Measurements from ENCODE around the gene MLC1.
A peak's percentile ranks its signal among the peaks of the same experiment; 100 is the strongest.

Gene MLC1

DNA sequence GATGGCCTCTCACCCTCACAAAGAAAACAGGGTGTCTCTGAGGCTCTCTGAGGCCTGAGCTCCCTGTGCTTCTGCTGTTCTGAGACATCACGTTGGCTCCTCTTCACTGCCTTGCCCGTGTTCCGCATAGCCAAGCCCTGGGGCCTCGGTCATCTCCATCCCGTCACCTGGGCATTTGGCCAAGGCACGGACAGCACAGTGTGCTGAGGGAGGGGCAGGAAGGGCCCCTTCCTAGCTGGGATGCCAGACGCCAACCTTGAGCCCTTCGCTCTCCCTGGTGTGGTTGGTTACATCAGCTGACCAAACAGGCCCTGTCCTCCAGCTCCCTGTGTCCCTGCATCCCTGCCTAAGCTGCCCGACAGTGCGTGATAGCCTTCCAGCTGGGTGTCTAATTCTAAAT, 30.5 kb upstream of the MLC1 start:
- no peak for TF ChIP-seq JUND (IDR thresholded peaks at IDR 0.05; ENCODE audit: low read depth)
- DNase-seq (ENCODE audit: low read depth in 1 of 2, low spot score in 1 of 2) = no peak
- in situ Hi-C loops (cut with HindIII; ENCODE audit: low pct_unique_long_range_greater_than_20kb, low sequenced_read_pairs) = no loop called here

DNA sequence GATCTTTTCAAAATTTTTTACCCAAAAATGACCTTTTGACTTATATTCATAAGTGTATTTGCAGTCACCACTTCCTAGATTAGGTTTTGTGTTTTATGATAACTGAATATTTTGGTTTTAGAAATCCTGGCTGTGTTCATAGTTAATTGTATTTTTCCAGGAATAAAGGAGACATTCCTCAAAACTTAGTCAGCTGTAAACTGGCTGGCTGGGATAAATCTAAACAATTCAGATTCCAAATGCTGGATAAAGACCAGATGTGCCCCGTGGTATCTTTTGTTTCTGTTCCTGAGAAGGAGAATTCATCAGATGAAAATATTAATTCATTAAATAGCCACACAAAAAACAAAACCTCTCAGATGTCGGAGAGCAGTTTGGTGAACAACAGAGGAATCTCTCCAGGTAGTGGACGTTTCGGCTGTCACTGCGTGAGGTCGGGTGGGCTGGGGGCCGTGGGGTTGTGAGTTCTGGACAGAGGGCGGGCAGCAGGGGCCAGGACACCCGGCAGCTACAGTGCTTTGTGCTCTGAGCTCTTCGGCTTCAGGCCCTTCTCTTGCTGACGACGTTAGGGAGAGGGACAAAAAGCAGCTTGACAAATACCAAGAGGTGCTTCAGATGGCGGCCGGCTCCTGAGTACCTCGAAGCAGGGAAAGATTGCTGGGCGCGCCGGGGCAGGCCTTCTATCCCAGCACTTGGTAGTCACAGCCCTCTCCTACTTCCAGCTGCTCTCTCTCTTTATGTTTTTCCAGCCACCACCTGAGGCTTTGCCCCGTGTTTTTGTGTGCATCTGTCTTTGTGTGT, 29.2 kb upstream of the MLC1 start:
- in situ Hi-C loops (cut with HindIII; ENCODE audit: low pct_unique_long_range_greater_than_20kb, low sequenced_read_pairs) = no loop called here
- TF ChIP-seq JUND (IDR thresholded peaks at IDR 0.05; ENCODE audit: low read depth) = no peak
- no peak for DNase-seq (ENCODE audit: low read depth in 1 of 2, low spot score in 1 of 2)

DNA sequence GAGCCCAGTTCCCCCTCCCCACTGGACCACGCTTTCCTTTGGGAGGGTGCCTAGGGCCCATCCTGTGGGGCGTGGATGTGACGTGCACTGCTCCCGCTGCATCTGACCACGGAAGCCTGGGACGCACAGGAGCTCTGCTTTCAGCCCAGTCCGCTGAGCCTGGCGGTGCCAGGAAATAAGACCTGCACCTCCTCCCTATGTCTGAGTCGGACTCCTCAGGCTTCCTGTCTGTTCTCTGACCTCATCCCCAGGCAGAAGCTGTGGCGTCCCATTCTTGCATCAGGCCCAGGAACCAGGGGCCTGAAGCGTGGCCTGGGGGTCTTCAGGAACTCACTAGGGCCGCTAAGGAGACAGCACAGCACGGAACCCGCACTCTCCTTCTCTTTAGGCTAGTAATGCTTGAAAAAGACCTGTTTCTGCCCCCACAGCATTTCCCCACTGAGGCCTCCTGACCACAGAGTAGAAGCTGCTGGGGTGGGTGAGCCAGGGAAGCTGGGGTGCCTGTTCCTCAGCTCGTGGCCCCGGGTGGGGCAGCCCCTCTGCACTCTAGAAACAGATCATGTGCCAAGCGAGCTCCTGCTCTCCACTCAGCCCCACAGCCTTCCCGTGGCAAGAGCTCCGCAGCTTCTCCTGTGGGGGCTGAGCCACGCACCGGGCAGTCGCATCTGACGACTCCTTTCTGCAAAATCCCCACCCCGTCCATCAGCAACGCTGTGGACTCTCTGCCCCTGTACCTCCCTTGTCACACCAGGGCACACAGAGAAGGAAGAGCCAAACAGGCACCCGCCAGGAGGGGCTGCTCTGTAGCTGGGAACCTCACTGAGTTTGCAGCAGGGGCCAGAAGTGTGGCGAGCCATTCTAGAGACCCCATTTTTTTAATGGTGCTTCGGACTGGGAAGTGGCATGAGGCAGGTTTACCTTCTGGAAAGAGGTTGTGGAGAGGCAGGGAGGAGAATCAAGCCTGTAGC, 27.2 kb upstream of the MLC1 start:
- in situ Hi-C loops (cut with HindIII; ENCODE audit: low pct_unique_long_range_greater_than_20kb, low sequenced_read_pairs) = no loop called here
- no peak for TF ChIP-seq JUND (IDR thresholded peaks at IDR 0.05; ENCODE audit: low read depth)
- DNase-seq (ENCODE audit: low read depth in 1 of 2, low spot score in 1 of 2) = no peak

- in situ Hi-C loops (cut with HindIII; ENCODE audit: low pct_unique_long_range_greater_than_20kb, low sequenced_read_pairs) = no loop called here
- no peak for TF ChIP-seq JUND (IDR thresholded peaks at IDR 0.05; ENCODE audit: low read depth)
- no peak for DNase-seq (ENCODE audit: low read depth in 1 of 2, low spot score in 1 of 2)
Observed at GRCh38 chr22:50111056-50111455, 25.8 kb upstream of the MLC1 start.

- in situ Hi-C loops (cut with HindIII; ENCODE audit: low pct_unique_long_range_greater_than_20kb, low sequenced_read_pairs) = no loop called here
- DNase-seq (ENCODE audit: low read depth in 1 of 2, low spot score in 1 of 2) = no peak
- TF ChIP-seq JUND (IDR thresholded peaks at IDR 0.05; ENCODE audit: low read depth) = no peak
Observed at GRCh38 chr22:50107529-50107928, 22.3 kb upstream of the MLC1 start.

- in situ Hi-C loops (cut with HindIII; ENCODE audit: low pct_unique_long_range_greater_than_20kb, low sequenced_read_pairs) = no loop called here
- no peak for TF ChIP-seq JUND (IDR thresholded peaks at IDR 0.05; ENCODE audit: low read depth)
- DNase-seq (ENCODE audit: low read depth in 1 of 2, low spot score in 1 of 2) = no peak
Observed at GRCh38 chr22:50105208-50106100, 20.2 kb upstream of the MLC1 start.

DNA sequence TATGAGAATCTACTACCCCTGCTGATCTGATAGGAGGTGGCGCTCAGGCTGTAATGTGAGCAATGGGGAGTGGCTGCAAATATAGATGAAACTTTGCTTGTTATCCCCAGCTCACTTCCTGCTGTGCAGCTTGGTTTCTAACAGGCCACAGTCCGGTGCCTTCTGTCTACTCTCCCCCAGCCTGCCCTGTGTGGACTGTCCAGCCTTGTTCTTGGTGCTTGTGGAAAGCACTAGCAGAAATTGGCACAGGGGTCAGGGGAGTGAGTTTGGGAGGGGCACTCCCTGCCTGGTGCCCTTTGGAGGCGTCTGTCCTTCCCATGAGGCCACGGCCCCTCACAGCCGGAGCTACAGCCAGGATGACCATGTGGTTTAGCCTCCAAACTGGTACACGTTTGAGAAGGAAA, 18.9 kb upstream of the MLC1 start:
- no peak for DNase-seq (ENCODE audit: low read depth in 1 of 2, low spot score in 1 of 2)
- in situ Hi-C loops (cut with HindIII; ENCODE audit: low pct_unique_long_range_greater_than_20kb, low sequenced_read_pairs) = no loop called here
- no peak for TF ChIP-seq JUND (IDR thresholded peaks at IDR 0.05; ENCODE audit: low read depth)

DNA sequence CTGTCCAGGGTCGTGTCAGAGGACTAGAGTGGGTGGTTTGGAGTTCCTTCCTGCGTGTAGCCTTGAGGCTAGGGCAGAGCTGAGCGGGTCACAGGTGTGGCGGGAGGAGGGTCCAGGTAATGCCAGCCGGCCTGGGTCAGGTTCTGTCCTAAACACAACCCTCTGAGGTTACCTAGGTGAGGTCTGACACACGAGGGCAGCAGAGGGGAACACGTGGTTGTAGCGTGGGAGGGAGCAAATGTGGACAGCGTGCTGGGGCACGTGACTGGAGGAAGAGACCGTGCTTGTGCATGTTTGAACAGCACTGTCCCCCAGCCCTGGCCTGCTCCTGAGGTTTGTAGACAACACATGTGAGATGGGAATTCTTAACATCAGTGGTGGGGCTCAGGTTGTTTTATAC, 17.7 kb upstream of the MLC1 start:
- TF ChIP-seq JUND (IDR thresholded peaks at IDR 0.05; ENCODE audit: low read depth) = no peak
- peak in 1 of 2 experiments; percentile 10 for DNase-seq (ENCODE audit: low read depth in 1 of 2, low spot score in 1 of 2)
- in situ Hi-C loops (cut with HindIII; ENCODE audit: low pct_unique_long_range_greater_than_20kb, low sequenced_read_pairs) = no loop called here

GRCh38 chr22:50101870-50102565, 16.8 kb upstream of the MLC1 start:
- DNase-seq (ENCODE audit: low read depth in 1 of 2, low spot score in 1 of 2) = no peak
- in situ Hi-C loops (cut with HindIII; ENCODE audit: low pct_unique_long_range_greater_than_20kb, low sequenced_read_pairs) = no loop called here
- no peak for TF ChIP-seq JUND (IDR thresholded peaks at IDR 0.05; ENCODE audit: low read depth)

DNA sequence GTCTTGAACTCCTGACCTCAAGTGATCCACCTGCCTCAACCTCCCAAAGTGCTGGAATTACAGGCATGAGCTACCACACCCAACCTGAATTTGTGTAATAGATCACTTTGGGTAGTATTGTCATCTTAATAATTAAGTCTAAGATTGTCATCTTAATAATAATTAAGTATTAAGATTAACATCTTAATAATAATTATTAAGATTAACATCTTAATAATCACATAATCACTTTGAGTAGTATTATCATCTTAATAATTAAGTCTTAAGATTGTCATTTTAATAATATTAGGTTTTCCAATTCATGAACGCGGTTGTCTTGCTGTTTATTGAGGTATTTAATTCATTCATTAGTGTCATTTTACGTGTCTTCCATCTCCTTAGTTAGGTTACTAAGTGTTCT, 12.8 kb upstream of the MLC1 start:
- in situ Hi-C loops (cut with HindIII; ENCODE audit: low pct_unique_long_range_greater_than_20kb, low sequenced_read_pairs) = no loop called here
- TF ChIP-seq JUND (IDR thresholded peaks at IDR 0.05; ENCODE audit: low read depth) = no peak
- no peak for DNase-seq (ENCODE audit: low read depth in 1 of 2, low spot score in 1 of 2)

DNA sequence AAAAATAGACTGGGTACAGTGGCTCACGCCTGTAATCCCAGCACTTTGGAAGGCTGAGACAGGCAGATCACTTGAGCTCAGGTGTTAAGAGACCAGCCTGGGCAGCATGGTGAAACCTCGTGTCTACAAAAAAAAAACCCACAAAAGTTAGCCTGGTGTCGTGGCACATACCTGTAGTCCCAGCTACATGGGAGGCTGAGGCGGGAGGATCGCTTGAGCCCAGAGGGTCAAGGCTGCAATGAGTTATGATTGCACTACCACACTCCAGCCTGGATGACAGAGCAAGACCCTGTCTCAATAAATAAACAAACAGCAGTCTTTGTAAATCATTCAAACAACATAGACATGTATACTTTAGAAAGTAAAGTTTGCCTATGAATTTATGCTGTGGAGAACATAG, 7.1 kb upstream of the MLC1 start:
- no peak for DNase-seq (ENCODE audit: low read depth in 1 of 2, low spot score in 1 of 2)
- no peak for TF ChIP-seq JUND (IDR thresholded peaks at IDR 0.05; ENCODE audit: low read depth)
- in situ Hi-C loops (cut with HindIII; ENCODE audit: low pct_unique_long_range_greater_than_20kb, low sequenced_read_pairs) = no loop called here
